Subcutaneous abdominal adipose tissue (tissue), 5 donors: ENCODE data around the gene PRM3.
"Not testable (repeated sequence)": the region's sequence is repeated elsewhere in the genome, so short reads cannot be mapped to it uniquely, and the experiment has no call there.

Experiments used
- H3K27ac ChIP-seq: one replicate; pipeline ENCODE4 v1.7.0; 2013; ENCODE audit warnings: low read depth, mild to moderate bottlenecking, inconsistent platforms, low read length, moderate library complexity
- H3K27me3 ChIP-seq, 5 donors: one replicate each; pipeline ENCODE4 v1.7.0; 2013; ENCODE audit warnings: low read length in 5 of 5, inconsistent platforms in 1 of 5; ENCODE audit not compliant: control insufficient read depth in 5 of 5, insufficient read depth in 4 of 5
- H3K36me3 ChIP-seq, 5 donors: one replicate each; pipeline ENCODE4 v1.7.0; 2013; ENCODE audit warnings: low read length in 5 of 5; ENCODE audit not compliant: control insufficient read depth in 5 of 5, insufficient read depth in 5 of 5
- H3K4me1 ChIP-seq, 5 donors: one replicate each; pipeline ENCODE4 v1.7.0; 2013; ENCODE audit warnings: low read length in 5 of 5, mild to moderate bottlenecking in 3 of 5, moderate library complexity in 1 of 5; ENCODE audit not compliant: control insufficient read depth in 5 of 5, insufficient read depth in 5 of 5
- H3K4me3 ChIP-seq, 5 donors: one replicate each; pipeline ENCODE4 v1.7.0; 2013; ENCODE audit warnings: low read length in 5 of 5, low read depth in 1 of 5
- H3K9ac ChIP-seq, 5 donors: one replicate each; pipeline ENCODE4 v1.7.0; 2013; ENCODE audit warnings: low read length in 5 of 5, mild to moderate bottlenecking in 4 of 5, moderate library complexity in 3 of 5
- H3K9me3 ChIP-seq, 5 donors: one replicate each; pipeline ENCODE4 v1.7.0; 2013; ENCODE audit warnings: low read length in 5 of 5; ENCODE audit not compliant: control insufficient read depth in 5 of 5
- donor health status: healthy.
- donor health status: healthy.
- donor health status: healthy.
- donor health status: healthy.
- donor health status: healthy.

Gene PRM3

GRCh38 chr16:11296706-11297491 lies 23.5 kb upstream of the PRM3 start:
- peak overlapping the region in 1 of 5 donors; percentile 53 for H3K9ac ChIP-seq
- no peaks in the 10 kb centered on the region for H3K9me3 ChIP-seq
- H3K4me1 ChIP-seq: peaks cover 2 to 23% (median 17%) of the 10 kb centered on the region in 5 donors
- peak overlapping the region in 4 of 5 donors; percentile 32 to 56 (median 43) for H3K4me3 ChIP-seq
- no peak overlapping the region for H3K27ac ChIP-seq
- H3K27me3 ChIP-seq: no peaks in the 10 kb centered on the region
- H3K36me3 ChIP-seq: no peaks in the 10 kb centered on the region

- Histone ChIP-seq H3K27me3 (no peaks in the 10 kb centered on the region), H3K4me1 (peaks cover 2 to 23% (median 17%) of the 10 kb centered on the region in 5 donors), H3K27ac (no peak overlapping the region)
Observed at GRCh38 chr16:11296351-11296705, 22.9 kb upstream of the PRM3 start.

GRCh38 chr16:11295672-11296071 lies 22.2 kb upstream of the PRM3 start:
- Histone ChIP-seq H3K4me1 (peaks cover 2 to 23% (median 17%) of the 10 kb centered on the region in 5 donors), H3K9me3 (no peaks in the 10 kb centered on the region), H3K27me3 (no peaks in the 10 kb centered on the region), H3K9ac (no peak overlapping the region), H3K36me3 (no peaks in the 10 kb centered on the region), H3K27ac (no peak overlapping the region), H3K4me3 (no peak overlapping the region)

More at GRCh38 chr16:11296351-11296705, 22.9 kb upstream of the PRM3 start:
- H3K9me3 ChIP-seq: no peaks in the 10 kb centered on the region
- no peak overlapping the region for H3K4me3 ChIP-seq
- no peak overlapping the region for H3K9ac ChIP-seq
- no peaks in the 10 kb centered on the region for H3K36me3 ChIP-seq

- H3K27ac ChIP-seq: no peak overlapping the region
- H3K27me3 ChIP-seq: peaks cover 0 to 7% (median 0%) of the 10 kb centered on the region in 5 donors
- H3K4me3 ChIP-seq: no peak overlapping the region
- H3K9ac ChIP-seq: no peak overlapping the region
- H3K4me1 ChIP-seq: peaks cover 2 to 6% (median 5%) of the 10 kb centered on the region in 5 donors
- H3K9me3 ChIP-seq: no peaks in the 10 kb centered on the region
- no peaks in the 10 kb centered on the region for H3K36me3 ChIP-seq
Observed at GRCh38 chr16:11292076-11292748, 18.8 kb upstream of the PRM3 start.

- H3K9me3 ChIP-seq: no peaks in the 10 kb centered on the region
- no peak overlapping the region for H3K27ac ChIP-seq
- no peaks in the 10 kb centered on the region for H3K4me1 ChIP-seq
- H3K9ac ChIP-seq: no peak overlapping the region
- H3K4me3 ChIP-seq: no peak overlapping the region
- H3K36me3 ChIP-seq: no peaks in the 10 kb centered on the region
- peaks cover 0 to 7% (median 0%) of the 10 kb centered on the region in 5 donors for H3K27me3 ChIP-seq
Observed at GRCh38 chr16:11291091-11291703, 17.8 kb upstream of the PRM3 start.

GRCh38 chr16:11290102-11290893 lies 16.9 kb upstream of the PRM3 start:
- peaks cover 0 to 7% (median 0%) of the 10 kb centered on the region in 5 donors for H3K27me3 ChIP-seq
- H3K4me3 ChIP-seq: no peak overlapping the region
- no peak overlapping the region for H3K27ac ChIP-seq
- no peaks in the 10 kb centered on the region for H3K9me3 ChIP-seq
- no peaks in the 10 kb centered on the region for H3K36me3 ChIP-seq
- no peak overlapping the region for H3K9ac ChIP-seq
- no peaks in the 10 kb centered on the region for H3K4me1 ChIP-seq

- H3K27me3 ChIP-seq, H3K9me3 ChIP-seq, H3K4me1 ChIP-seq, H3K36me3 ChIP-seq, H3K4me3 ChIP-seq, H3K27ac ChIP-seq, H3K9ac ChIP-seq: not testable (repeated sequence)
Observed at GRCh38 chr16:11289696-11290095, 16.3 kb upstream of the PRM3 start.

GRCh38 chr16:11289202-11289601 lies 15.8 kb upstream of the PRM3 start:
- Histone ChIP-seq H3K9ac (no peak overlapping the region), H3K4me3 (no peak overlapping the region), H3K36me3 (no peaks in the 10 kb centered on the region), H3K27ac (no peak overlapping the region), H3K27me3 (peaks cover 0 to 7% (median 0%) of the 10 kb centered on the region in 5 donors), H3K4me1 (no peaks in the 10 kb centered on the region), H3K9me3 (no peaks in the 10 kb centered on the region)

GRCh38 chr16:11285842-11286241 lies 12.4 kb upstream of the PRM3 start:
- Histone ChIP-seq H3K27me3 (peaks cover 0 to 7% (median 0%) of the 10 kb centered on the region in 5 donors), H3K36me3 (no peaks in the 10 kb centered on the region), H3K27ac (no peak overlapping the region), H3K4me3 (no peak overlapping the region), H3K9me3 (no peaks in the 10 kb centered on the region), H3K4me1 (no peaks in the 10 kb centered on the region), H3K9ac (no peak overlapping the region)
